Measurements from ENCODE around the gene CLSTN2.

The CLSTN2 gene

GRCh38 chr3:140096037-140096436 lies 161.1 kb downstream of the CLSTN2 start:
- H3K27me3 ChIP-seq (ENCODE audit: control insufficient read depth, insufficient read depth, low read length), result no peaks in the 10 kb centered on the region
- H3K4me3 ChIP-seq (ENCODE audit: low read length), result no peak overlapping the region
- H3K36me3 ChIP-seq (ENCODE audit: control insufficient read depth, insufficient read depth, low read length), result no peaks in the 10 kb centered on the region
- peaks cover 3% of the 10 kb centered on the region for H3K4me1 ChIP-seq (ENCODE audit: control insufficient read depth, insufficient read depth, low read length)
- no peak overlapping the region for H3K9ac ChIP-seq (ENCODE audit: low read length)
- H3K27ac ChIP-seq (ENCODE audit: low read depth, low read length), result no peak overlapping the region

GRCh38 chr3:140097874-140098635 lies 163.1 kb downstream of the CLSTN2 start:
- Histone ChIP-seq H3K36me3 (ENCODE audit: control insufficient read depth, insufficient read depth, low read length) (no peaks in the 10 kb centered on the region), H3K27me3 (ENCODE audit: control insufficient read depth, insufficient read depth, low read length) (no peaks in the 10 kb centered on the region), H3K4me3 (ENCODE audit: low read length) (no peak overlapping the region), H3K4me1 (ENCODE audit: control insufficient read depth, insufficient read depth, low read length) (peaks cover 3% of the 10 kb centered on the region), H3K9ac (ENCODE audit: low read length) (no peak overlapping the region), H3K27ac (ENCODE audit: low read depth, low read length) (no peak overlapping the region)

GRCh38 chr3:140100479-140100878 lies 165.5 kb downstream of the CLSTN2 start:
- H3K4me3 ChIP-seq (ENCODE audit: low read length), result no peak overlapping the region
- H3K36me3 ChIP-seq (ENCODE audit: control insufficient read depth, insufficient read depth, low read length), result no peaks in the 10 kb centered on the region
- H3K4me1 ChIP-seq (ENCODE audit: control insufficient read depth, insufficient read depth, low read length), result no peaks in the 10 kb centered on the region
- no peaks in the 10 kb centered on the region for H3K27me3 ChIP-seq (ENCODE audit: control insufficient read depth, insufficient read depth, low read length)
- no peak overlapping the region for H3K27ac ChIP-seq (ENCODE audit: low read depth, low read length)
- H3K9ac ChIP-seq (ENCODE audit: low read length), result no peak overlapping the region

GRCh38 chr3:140103166-140103565 lies 168.2 kb downstream of the CLSTN2 start:
- H3K27me3 ChIP-seq (ENCODE audit: control insufficient read depth, insufficient read depth, low read length), result no peaks in the 10 kb centered on the region
- H3K4me3 ChIP-seq (ENCODE audit: low read length), result no peak overlapping the region
- no peak overlapping the region for H3K27ac ChIP-seq (ENCODE audit: low read depth, low read length)
- no peaks in the 10 kb centered on the region for H3K4me1 ChIP-seq (ENCODE audit: control insufficient read depth, insufficient read depth, low read length)
- H3K36me3 ChIP-seq (ENCODE audit: control insufficient read depth, insufficient read depth, low read length), result no peaks in the 10 kb centered on the region
- no peak overlapping the region for H3K9ac ChIP-seq (ENCODE audit: low read length)

- H3K27ac ChIP-seq (ENCODE audit: low read depth, low read length), result no peak overlapping the region
- H3K36me3 ChIP-seq (ENCODE audit: control insufficient read depth, insufficient read depth, low read length), result no peaks in the 10 kb centered on the region
- no peaks in the 10 kb centered on the region for H3K4me1 ChIP-seq (ENCODE audit: control insufficient read depth, insufficient read depth, low read length)
- no peak overlapping the region for H3K4me3 ChIP-seq (ENCODE audit: low read length)
- no peaks in the 10 kb centered on the region for H3K27me3 ChIP-seq (ENCODE audit: control insufficient read depth, insufficient read depth, low read length)
- no peak overlapping the region for H3K9ac ChIP-seq (ENCODE audit: low read length)
These were observed 169.1 kb downstream of the CLSTN2 start for GRCh38 chr3:140103986-140104645.

- Histone ChIP-seq H3K4me3 (ENCODE audit: low read length) (no peak overlapping the region), H3K9ac (ENCODE audit: low read length) (no peak overlapping the region), H3K4me1 (ENCODE audit: control insufficient read depth, insufficient read depth, low read length) (no peaks in the 10 kb centered on the region), H3K27me3 (ENCODE audit: control insufficient read depth, insufficient read depth, low read length) (no peaks in the 10 kb centered on the region), H3K36me3 (ENCODE audit: control insufficient read depth, insufficient read depth, low read length) (no peaks in the 10 kb centered on the region), H3K27ac (ENCODE audit: low read depth, low read length) (no peak overlapping the region)
These were observed 179.2 kb downstream of the CLSTN2 start for GRCh38 chr3:140113996-140114788.

- H3K9ac ChIP-seq (ENCODE audit: low read length), result no peak overlapping the region
- no peaks in the 10 kb centered on the region for H3K36me3 ChIP-seq (ENCODE audit: control insufficient read depth, insufficient read depth, low read length)
- H3K27me3 ChIP-seq (ENCODE audit: control insufficient read depth, insufficient read depth, low read length), result no peaks in the 10 kb centered on the region
- no peaks in the 10 kb centered on the region for H3K4me1 ChIP-seq (ENCODE audit: control insufficient read depth, insufficient read depth, low read length)
- H3K4me3 ChIP-seq (ENCODE audit: low read length), result no peak overlapping the region
- H3K27ac ChIP-seq (ENCODE audit: low read depth, low read length), result no peak overlapping the region
These were observed 179.8 kb downstream of the CLSTN2 start for GRCh38 chr3:140114789-140115080.

GRCh38 chr3:140117096-140117526 lies 182.1 kb downstream of the CLSTN2 start:
- H3K27ac ChIP-seq (ENCODE audit: low read depth, low read length), result no peak overlapping the region
- H3K36me3 ChIP-seq (ENCODE audit: control insufficient read depth, insufficient read depth, low read length), result no peaks in the 10 kb centered on the region
- no peaks in the 10 kb centered on the region for H3K27me3 ChIP-seq (ENCODE audit: control insufficient read depth, insufficient read depth, low read length)
- H3K4me3 ChIP-seq (ENCODE audit: low read length), result no peak overlapping the region
- no peaks in the 10 kb centered on the region for H3K4me1 ChIP-seq (ENCODE audit: control insufficient read depth, insufficient read depth, low read length)
- H3K9ac ChIP-seq (ENCODE audit: low read length), result no peak overlapping the region

- Histone ChIP-seq H3K9ac (ENCODE audit: low read length) (no peak overlapping the region), H3K4me3 (ENCODE audit: low read length) (no peak overlapping the region), H3K27ac (ENCODE audit: low read depth, low read length) (no peak overlapping the region), H3K27me3 (ENCODE audit: control insufficient read depth, insufficient read depth, low read length) (no peaks in the 10 kb centered on the region), H3K36me3 (ENCODE audit: control insufficient read depth, insufficient read depth, low read length) (no peaks in the 10 kb centered on the region), H3K4me1 (ENCODE audit: control insufficient read depth, insufficient read depth, low read length) (no peaks in the 10 kb centered on the region)
These were observed 187.2 kb downstream of the CLSTN2 start for GRCh38 chr3:140122183-140122582.

- Histone ChIP-seq H3K9ac (ENCODE audit: low read length) (no peak overlapping the region), H3K4me3 (ENCODE audit: low read length) (no peak overlapping the region), H3K27ac (ENCODE audit: low read depth, low read length) (no peak overlapping the region), H3K27me3 (ENCODE audit: control insufficient read depth, insufficient read depth, low read length) (no peaks in the 10 kb centered on the region), H3K36me3 (ENCODE audit: control insufficient read depth, insufficient read depth, low read length) (no peaks in the 10 kb centered on the region), H3K4me1 (ENCODE audit: control insufficient read depth, insufficient read depth, low read length) (no peaks in the 10 kb centered on the region)
These were observed 193.2 kb downstream of the CLSTN2 start for GRCh38 chr3:140128217-140128616.

- H3K27me3 ChIP-seq (ENCODE audit: control insufficient read depth, insufficient read depth, low read length), result no peaks in the 10 kb centered on the region
These were observed 193.6 kb downstream of the CLSTN2 start for GRCh38 chr3:140128631-140129030.

GRCh38 chr3:140129768-140130284 lies 194.8 kb downstream of the CLSTN2 start:
- no peak overlapping the region for H3K4me3 ChIP-seq (ENCODE audit: low read length)

More at GRCh38 chr3:140128631-140129030, 193.6 kb downstream of the CLSTN2 start:
- H3K9ac ChIP-seq (ENCODE audit: low read length), result no peak overlapping the region
- H3K4me3 ChIP-seq (ENCODE audit: low read length), result no peak overlapping the region
- no peak overlapping the region for H3K27ac ChIP-seq (ENCODE audit: low read depth, low read length)
- no peaks in the 10 kb centered on the region for H3K4me1 ChIP-seq (ENCODE audit: control insufficient read depth, insufficient read depth, low read length)
- no peaks in the 10 kb centered on the region for H3K36me3 ChIP-seq (ENCODE audit: control insufficient read depth, insufficient read depth, low read length)

More at GRCh38 chr3:140129768-140130284, 194.8 kb downstream of the CLSTN2 start:
- H3K4me1 ChIP-seq (ENCODE audit: control insufficient read depth, insufficient read depth, low read length), result no peaks in the 10 kb centered on the region
- H3K27ac ChIP-seq (ENCODE audit: low read depth, low read length), result no peak overlapping the region
- no peak overlapping the region for H3K9ac ChIP-seq (ENCODE audit: low read length)
- no peaks in the 10 kb centered on the region for H3K27me3 ChIP-seq (ENCODE audit: control insufficient read depth, insufficient read depth, low read length)
- H3K36me3 ChIP-seq (ENCODE audit: control insufficient read depth, insufficient read depth, low read length), result no peaks in the 10 kb centered on the region

All from rectal smooth muscle tissue (tissue), 1 donor.